ENCODE results near the gene HES2. TPM values are rescaled to one million over a fixed set of nuclear protein-coding genes. Genes with fewer than 3 reads are reported as not detected.
"Not testable (repeated sequence)": the region's sequence is repeated elsewhere in the genome, so short reads cannot be mapped to it uniquely, and the experiment has no call there.

The HES2 gene
- total RNA-seq, 1 experiment from 2014 or later = 1.2 TPM

- no peaks in the 10 kb centered on the region for H3K9me3 Mint-ChIP-seq
- H3K27me3 ChIP-seq (ENCODE audit: insufficient read depth, low read length) = no peaks in the 10 kb centered on the region
Measured at GRCh38 chr1:6450943-6451373, 31.2 kb upstream of the HES2 start.

GRCh38 chr1:6450486-6450885 lies 30.8 kb upstream of the HES2 start:
- not testable (repeated sequence) for H3K23me2 ChIP-seq (ENCODE audit: insufficient read length, low read depth, low read length, poor library complexity, severe bottlenecking); H3K18ac ChIP-seq (ENCODE audit: insufficient read length, low read depth, low read length); H2BK20ac ChIP-seq (ENCODE audit: low read depth, low read length, poor library complexity, severe bottlenecking); H3K79me1 ChIP-seq (ENCODE audit: insufficient read depth, low read depth, low read length, poor library complexity, severe bottlenecking); H3K23ac ChIP-seq (ENCODE audit: insufficient read length, low read depth, low read length); H3K4me2 ChIP-seq (ENCODE audit: insufficient read depth, insufficient read length, low read length); H3T11ph ChIP-seq (ENCODE audit: low read length); H3K27me3 Mint-ChIP-seq (ENCODE audit: low read depth); H3K79me2 ChIP-seq (ENCODE audit: insufficient read depth, low read length); H2BK5ac ChIP-seq (ENCODE audit: insufficient read length, low read length); H3K9ac ChIP-seq (ENCODE audit: extremely low read depth, insufficient read length, low read length); H2BK12ac ChIP-seq (ENCODE audit: insufficient read length, low read depth, low read length); H3K14ac ChIP-seq (ENCODE audit: insufficient read depth, low read length); H3K4ac ChIP-seq (ENCODE audit: low read depth, low read length); H3K36me3 Mint-ChIP-seq (ENCODE audit: insufficient read depth in 1 of 3, low read depth in 3 of 3); DNase-seq; H3K27me3 ChIP-seq (ENCODE audit: insufficient read depth, low read length); H3K27ac ChIP-seq (ENCODE audit: insufficient read length, low read depth, low read length); H2AK5ac ChIP-seq (ENCODE audit: insufficient read length, low read length); H3K9me3 Mint-ChIP-seq; H3K56ac ChIP-seq (ENCODE audit: insufficient read length, low read depth, low read length); H3K9me3 ChIP-seq (ENCODE audit: control insufficient read depth, low read depth, low read length); H4K91ac ChIP-seq (ENCODE audit: insufficient read length, low read depth, low read length); H4K20me1 ChIP-seq (ENCODE audit: control insufficient read depth, insufficient read depth, insufficient read length); H2BK120ac ChIP-seq (ENCODE audit: low read depth, low read length, poor library complexity, severe bottlenecking); H2BK15ac ChIP-seq (ENCODE audit: low read depth, low read length); H2AFZ ChIP-seq (ENCODE audit: low read length); H3K4me3 Mint-ChIP-seq; H3K4me1 ChIP-seq (ENCODE audit: insufficient read depth, low read length); H4K5ac ChIP-seq (ENCODE audit: insufficient read length, low read depth, low read length); H3K27ac Mint-ChIP-seq; H4K8ac ChIP-seq (replicated peaks; ENCODE audit: insufficient read length, low read depth, low read length)
- H3K4me1 Mint-ChIP-seq = peaks cover 16 to 34% of the 10 kb centered on the region in 2 experiments
- WGBS (ENCODE audit: extremely low coverage, insufficient read length, low lambda C conversion rate) = no CpG with 5 or more reads among the region's 10 CpGs

More at GRCh38 chr1:6450943-6451373, 31.2 kb upstream of the HES2 start:
- WGBS (ENCODE audit: extremely low coverage, insufficient read length, low lambda C conversion rate) = no CpG with 5 or more reads among the region's 6 CpGs
- peaks cover 14 to 31% of the 10 kb centered on the region in 2 experiments for H3K4me1 Mint-ChIP-seq
- Histone ChIP-seq H2BK120ac (ENCODE audit: low read depth, low read length, poor library complexity, severe bottlenecking) (no peak overlapping the region), H2BK20ac (ENCODE audit: low read depth, low read length, poor library complexity, severe bottlenecking) (no peak overlapping the region), H2BK15ac (ENCODE audit: low read depth, low read length) (no peak overlapping the region), H4K8ac (replicated peaks; ENCODE audit: insufficient read length, low read depth, low read length) (no peak overlapping the region), H3K9me3 (ENCODE audit: control insufficient read depth, low read depth, low read length) (no peaks in the 10 kb centered on the region), H3K23me2 (ENCODE audit: insufficient read length, low read depth, low read length, poor library complexity, severe bottlenecking) (peaks cover 2% of the 10 kb centered on the region), H4K20me1 (ENCODE audit: control insufficient read depth, insufficient read depth, insufficient read length) (no peaks in the 10 kb centered on the region), H3T11ph (ENCODE audit: low read length) (no peak overlapping the region), H3K23ac (ENCODE audit: insufficient read length, low read depth, low read length) (no peak overlapping the region), H3K56ac (ENCODE audit: insufficient read length, low read depth, low read length) (no peak overlapping the region), H3K79me2 (ENCODE audit: insufficient read depth, low read length) (no peaks in the 10 kb centered on the region), H3K4ac (ENCODE audit: low read depth, low read length) (no peak overlapping the region), H3K18ac (ENCODE audit: insufficient read length, low read depth, low read length) (no peak overlapping the region), H2BK12ac (ENCODE audit: insufficient read length, low read depth, low read length) (no peak overlapping the region), H2BK5ac (ENCODE audit: insufficient read length, low read length) (no peak overlapping the region), H4K91ac (ENCODE audit: insufficient read length, low read depth, low read length) (no peak overlapping the region), H3K14ac (ENCODE audit: insufficient read depth, low read length) (no peak overlapping the region), H3K27ac (ENCODE audit: insufficient read length, low read depth, low read length) (no peak overlapping the region), H3K4me1 (ENCODE audit: insufficient read depth, low read length) (no peaks in the 10 kb centered on the region; the same call in 1 of the 2 replicates), H3K9ac (ENCODE audit: extremely low read depth, insufficient read length, low read length) (no peak overlapping the region), H3K79me1 (ENCODE audit: insufficient read depth, low read depth, low read length, poor library complexity, severe bottlenecking) (no peaks in the 10 kb centered on the region), H3K4me2 (ENCODE audit: insufficient read depth, insufficient read length, low read length) (no peak overlapping the region), H4K5ac (ENCODE audit: insufficient read length, low read depth, low read length) (no peak overlapping the region), H2AK5ac (ENCODE audit: insufficient read length, low read length) (no peak overlapping the region), H2AFZ (ENCODE audit: low read length) (no peak overlapping the region)
- H3K4me3 Mint-ChIP-seq = no peak overlapping the region; a peak in 2 of 5 replicates
- H3K36me3 Mint-ChIP-seq (ENCODE audit: insufficient read depth in 1 of 3, low read depth in 3 of 3) = peaks cover 0 to 6% (median under 1%) of the 10 kb centered on the region in 3 experiments; a peak in 4 of 7 replicates
- DNase-seq = no peak
- TF ChIP-seq CTCF (conservative IDR thresholded peaks at IDR 0.05) = no peak
- no peaks in the 10 kb centered on the region; the same call in 1 of the 2 replicates for H3K27me3 Mint-ChIP-seq (ENCODE audit: low read depth)
- H3K27ac Mint-ChIP-seq = no peak overlapping the region
